GM21423 (cell line): Measurements from ENCODE around the gene AMER3.

Experiments
- ATAC-seq: cut with Tn5 transposase; IDR thresholded peaks from one replicate; pipeline ENCODE4 v1.9.1; 2021; ENCODE audit warnings: mild to moderate bottlenecking, moderate library complexity; ENCODE audit not compliant: unreplicated experiment

AMER3 gene

DNA sequence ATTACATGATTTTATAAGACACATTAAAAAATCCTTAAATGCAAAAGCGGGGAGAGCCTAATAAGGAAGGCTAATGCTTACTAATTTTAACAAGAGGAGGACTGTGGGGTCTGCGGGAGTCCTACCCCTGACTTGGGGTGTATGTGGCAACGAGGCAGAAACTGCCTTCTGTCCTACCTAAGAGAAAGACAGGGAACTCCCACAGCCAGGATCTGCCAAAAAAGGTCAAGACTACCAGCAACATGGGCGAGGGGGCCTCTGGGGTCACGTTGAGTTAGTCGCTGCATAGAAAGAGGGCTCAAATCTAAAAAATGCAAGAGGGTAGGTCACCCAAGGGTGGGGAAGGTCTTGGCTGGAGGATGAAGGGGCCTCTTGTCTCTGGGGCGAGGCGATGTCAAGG lies 529 bp upstream of the AMER3 start:
- ATAC-seq: no peak

DNA sequence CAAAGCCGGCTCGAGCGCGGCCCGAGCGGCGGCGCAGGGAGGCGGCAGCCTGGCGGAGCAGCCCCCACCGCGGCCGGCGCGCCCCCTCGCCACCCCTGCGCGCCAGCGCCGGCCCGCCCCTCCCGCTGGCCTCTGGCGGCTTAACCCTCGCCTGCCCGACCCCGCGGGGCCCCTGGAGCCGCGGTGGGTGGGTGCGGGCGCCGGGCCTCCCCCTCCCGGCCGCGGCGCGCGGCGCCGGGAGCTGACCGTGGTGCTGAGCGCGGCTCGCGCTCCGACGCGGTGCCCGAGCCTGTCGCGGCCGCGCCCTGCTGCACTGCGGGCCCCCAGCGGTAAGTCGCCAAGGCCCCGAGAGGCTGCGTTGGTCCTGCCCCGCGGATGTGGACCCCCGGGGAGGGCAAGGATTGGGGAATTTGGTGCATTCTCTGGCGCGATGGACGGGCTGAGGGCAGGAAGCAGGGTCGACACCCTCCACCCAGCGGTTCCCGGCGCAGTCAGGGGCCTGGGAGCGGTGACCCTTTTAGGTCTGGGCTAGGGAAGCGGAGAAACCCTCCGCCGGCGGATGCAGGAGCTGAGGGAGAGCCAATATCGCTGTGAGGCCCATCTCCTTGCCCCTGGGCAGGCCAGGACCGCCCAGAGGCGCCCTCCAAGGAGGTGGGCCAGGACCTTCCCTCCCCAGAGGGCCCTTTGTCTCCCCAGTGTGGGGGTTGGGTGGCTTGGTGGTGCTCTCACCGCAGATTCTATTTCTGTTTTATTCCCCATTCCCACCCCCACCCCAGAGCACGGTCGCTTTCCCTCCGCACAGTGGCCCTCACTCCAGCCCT lies 923 bp downstream of the AMER3 start:
- no peak for ATAC-seq

GRCh38 chr2:130756874-130757668 lies 1.7 kb downstream of the AMER3 start:
- no peak for ATAC-seq

DNA sequence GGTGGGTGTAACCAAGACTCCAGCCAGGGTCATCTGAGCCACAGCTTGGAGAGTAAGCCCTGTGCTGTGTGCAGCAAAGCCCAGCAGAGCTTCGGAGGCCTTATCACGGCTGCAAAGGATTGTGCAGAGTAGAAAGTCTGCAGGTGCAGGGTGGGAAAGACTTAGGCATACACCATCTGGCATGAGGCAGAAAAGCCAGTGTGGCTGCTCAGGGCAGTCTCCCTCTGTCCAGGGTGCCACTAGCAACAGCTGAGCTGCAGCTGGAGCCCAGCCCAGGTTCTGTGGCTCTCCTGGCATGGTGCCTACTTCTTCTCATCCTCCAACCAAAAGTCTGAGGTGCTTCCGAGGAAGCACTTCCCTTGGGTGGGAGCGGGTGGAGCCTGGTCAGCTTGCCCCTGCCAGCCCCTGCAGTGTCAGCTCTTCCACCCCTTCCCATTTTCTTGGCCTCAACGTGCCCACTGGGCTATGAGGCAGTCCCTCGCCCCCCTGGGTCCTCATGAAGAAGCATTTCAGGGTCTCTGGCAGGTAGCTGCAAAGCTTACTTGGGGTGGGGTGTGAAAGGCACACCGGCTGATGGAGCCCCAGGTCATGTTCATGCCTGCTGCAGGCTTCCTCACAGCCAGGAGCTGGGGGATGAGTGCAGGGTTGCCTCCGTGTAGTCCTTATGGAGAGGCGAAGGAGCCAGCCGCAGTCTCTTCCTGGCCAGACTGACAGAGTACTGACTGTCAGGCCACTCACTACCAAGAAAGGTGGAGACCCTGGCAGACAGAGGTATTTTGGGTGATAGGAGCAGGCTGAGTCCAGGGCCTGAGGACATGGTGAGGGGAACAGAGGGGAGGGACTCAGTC lies 4.8 kb downstream of the AMER3 start:
- ATAC-seq: no peak

DNA sequence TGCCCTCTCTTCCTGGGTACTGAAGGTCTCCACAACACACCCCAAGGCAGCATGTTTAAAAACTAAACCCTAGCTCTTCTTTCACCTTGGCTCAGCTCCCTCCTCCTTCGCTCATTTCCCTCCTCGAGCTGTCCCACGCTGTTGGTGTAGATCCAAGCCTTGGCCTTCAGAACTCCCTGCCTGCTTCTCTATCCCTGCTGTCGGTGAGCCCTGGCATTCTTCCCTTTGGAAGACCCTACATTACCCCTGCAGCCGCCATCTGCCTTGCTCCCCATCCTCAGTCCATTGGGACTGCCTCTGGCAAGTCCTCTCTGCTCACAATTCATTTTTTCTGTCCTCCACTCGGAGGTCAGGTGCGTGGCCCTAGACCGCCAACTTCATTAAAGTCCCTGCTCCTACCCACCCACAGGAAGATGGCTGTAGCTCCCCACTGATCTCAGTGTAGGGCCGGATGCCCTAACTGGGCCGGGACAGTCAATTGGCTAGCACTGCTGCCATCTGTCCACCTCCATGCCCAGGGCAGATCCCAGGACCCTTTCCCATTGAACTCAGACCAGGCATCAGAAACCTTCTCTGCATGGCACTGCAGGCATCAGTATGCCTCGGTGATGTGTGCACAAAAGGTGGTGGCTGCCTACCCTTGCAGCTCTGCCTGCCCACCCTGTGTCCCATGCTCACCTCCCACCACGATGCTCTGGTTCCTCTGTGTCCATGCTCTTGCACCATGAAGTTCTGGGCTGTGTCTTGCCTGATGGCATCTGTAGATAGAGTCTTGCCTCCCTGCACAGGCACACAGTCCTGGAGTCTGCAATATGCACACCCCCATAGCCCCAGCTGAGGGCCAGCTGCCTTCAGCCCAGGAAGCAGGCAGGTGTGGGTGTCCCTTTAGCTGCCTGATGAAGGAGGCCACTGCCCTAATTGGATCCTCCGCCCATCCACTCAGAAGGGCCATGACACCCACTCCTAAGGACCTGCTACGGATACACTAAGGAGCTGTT lies 5.7 kb downstream of the AMER3 start:
- ATAC-seq: no peak

DNA sequence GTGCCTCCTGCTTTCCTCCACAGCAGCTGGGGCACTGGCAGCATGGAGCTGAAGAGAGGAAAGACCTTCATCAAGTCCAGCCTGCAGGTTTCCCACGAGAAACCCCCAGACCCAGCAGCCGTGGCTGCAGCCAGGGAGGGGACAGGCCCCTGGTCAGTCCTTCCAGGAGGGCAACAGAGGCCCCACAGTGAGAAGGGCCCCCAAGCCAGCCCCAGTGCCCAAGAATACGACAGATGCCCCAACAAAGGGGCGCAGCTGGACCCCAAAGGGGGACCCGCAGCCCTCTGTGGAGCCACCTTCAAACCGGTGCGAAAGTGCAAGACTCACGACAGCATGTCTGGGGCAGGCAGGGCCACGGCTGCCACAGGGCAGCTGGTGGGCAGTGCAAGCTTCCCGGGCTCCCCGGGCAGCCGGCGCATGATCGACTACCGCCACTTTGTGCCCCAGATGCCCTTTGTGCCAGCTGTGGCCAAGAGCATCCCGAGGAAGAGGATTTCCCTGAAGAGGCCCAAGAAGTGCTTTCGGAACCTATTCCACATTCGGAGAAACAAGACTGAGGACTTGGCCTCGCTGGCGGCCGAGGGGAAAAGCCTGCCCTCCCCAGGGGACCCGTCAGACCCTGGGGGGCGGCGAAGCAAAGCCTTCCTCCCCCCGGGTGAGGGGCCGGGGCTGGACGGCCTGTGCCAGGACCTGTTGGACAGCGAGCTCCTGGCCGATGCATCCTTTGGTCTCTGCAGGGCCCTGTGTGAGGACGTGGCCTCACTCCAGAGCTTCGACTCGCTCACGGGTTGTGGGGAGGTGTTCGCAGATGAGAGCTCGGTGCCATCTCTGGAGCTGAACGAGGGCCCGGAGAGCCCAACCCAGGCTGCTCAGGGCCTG lies 6.9 kb downstream of the AMER3 start:
- ATAC-seq: no peak

DNA sequence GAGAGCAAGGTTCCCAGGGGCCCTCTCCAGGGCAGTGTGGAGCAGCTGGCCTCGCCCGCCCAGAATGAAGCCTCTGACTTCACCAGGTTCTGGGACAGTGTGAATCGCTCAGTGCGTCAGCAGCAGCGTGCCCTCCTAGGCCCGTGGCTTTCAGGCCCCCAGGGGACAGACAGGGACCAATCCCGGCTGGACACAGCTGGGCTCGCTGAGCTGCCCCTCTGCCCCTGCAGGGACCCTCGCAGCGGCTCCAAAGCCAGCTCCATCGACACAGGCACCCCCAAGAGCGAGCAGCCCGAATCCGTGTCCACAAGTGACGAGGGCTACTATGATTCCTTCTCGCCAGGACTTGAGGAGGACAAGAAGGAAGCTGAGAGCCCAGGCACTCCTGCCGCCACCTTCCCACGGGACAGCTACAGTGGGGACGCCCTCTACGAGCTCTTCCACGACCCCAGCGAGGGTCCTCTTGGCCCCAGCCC lies 7.6 kb downstream of the AMER3 start:
- ATAC-seq: no peak

GRCh38 chr2:130763405-130763804 lies 8.1 kb downstream of the AMER3 start:
- ATAC-seq: no peak

DNA sequence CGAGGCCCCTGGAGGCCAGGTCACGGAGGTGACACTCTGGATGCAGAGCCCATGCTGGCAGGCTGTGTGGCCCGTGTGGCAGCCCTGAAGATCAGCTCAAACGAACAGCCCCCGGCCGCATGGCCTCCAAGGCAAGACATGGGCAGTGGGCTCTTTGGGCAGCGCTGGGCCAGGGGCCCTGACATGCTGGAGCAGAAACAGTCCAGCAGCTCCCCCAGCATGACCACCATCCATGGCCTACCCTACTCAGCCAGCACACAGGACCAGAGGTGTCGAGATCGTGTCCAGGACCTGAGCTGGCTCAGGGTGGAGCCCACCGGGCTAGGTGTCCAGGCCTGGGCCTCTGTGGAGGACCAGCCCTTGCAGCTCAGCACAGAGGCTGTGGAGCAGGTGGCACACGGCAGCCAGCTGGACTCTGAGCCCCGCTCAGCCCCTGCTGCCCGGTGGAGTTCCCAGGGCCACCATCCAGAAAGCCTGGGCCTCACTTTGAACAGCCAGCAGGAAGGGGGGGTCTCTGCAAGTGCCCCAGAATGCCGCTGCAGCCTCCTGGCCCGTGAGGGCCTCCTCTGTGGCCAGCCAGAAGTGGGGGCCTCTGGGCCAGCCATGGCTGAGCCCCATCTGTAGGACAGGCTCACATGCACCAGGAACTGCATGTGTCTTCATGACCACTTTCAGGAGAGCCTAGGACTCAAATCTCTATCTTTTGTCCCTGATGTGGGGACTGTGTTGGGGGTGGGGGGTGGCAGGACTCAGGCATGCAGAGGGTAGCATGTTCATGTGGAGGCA lies 8.9 kb downstream of the AMER3 start:
- ATAC-seq: no peak

GRCh38 chr2:130764821-130765115 lies 9.4 kb downstream of the AMER3 start:
- ATAC-seq: no peak

DNA sequence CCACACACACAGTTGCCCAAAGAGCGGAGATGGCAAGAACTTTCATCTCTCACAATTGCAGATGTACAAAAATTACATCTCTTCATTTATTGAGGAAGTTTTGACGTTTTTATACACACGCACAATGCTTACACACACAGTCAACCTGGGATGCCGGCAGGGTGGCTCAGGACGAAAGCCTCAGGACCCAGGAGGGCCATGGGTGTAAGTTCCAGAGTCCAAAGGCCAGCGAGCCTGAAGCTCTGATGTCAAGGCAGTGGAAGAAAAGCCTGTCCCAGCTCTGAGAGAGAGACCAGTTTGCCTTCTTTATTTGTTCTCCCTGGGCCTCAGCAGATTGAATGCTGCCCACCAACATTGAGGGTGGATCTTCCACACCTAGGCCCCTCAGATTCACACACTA lies 10.1 kb downstream of the AMER3 start:
- ATAC-seq: no peak

DNA sequence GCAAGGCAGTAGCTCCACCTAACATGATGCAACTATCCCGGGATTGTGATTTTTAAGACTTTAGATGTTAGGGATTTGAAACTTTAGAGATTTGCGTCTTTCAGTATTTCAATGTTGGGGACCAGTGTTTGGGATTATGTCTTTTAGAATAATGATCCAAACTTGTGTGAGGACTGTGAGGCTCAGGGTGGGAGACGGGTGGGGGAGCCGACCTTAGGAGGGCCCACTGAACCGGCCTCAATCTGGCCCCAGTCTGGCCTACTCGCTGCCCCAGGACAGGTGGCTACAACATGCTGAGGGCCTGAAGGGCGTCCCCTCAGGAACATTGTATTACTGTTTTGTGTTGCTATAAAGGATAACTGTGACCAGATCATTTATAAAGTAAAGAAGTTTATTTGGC lies 10.7 kb downstream of the AMER3 start:
- ATAC-seq: no peak

GRCh38 chr2:130766711-130767407 lies 11.5 kb downstream of the AMER3 start:
- ATAC-seq: no peak

- no peak for ATAC-seq
These were observed 12.1 kb downstream of the AMER3 start for GRCh38 chr2:130767408-130767775.

- ATAC-seq: no peak
These were observed 13.0 kb downstream of the AMER3 start for GRCh38 chr2:130768191-130768855.

- no peak for ATAC-seq
These were observed 14.1 kb downstream of the AMER3 start for GRCh38 chr2:130769343-130769907.

DNA sequence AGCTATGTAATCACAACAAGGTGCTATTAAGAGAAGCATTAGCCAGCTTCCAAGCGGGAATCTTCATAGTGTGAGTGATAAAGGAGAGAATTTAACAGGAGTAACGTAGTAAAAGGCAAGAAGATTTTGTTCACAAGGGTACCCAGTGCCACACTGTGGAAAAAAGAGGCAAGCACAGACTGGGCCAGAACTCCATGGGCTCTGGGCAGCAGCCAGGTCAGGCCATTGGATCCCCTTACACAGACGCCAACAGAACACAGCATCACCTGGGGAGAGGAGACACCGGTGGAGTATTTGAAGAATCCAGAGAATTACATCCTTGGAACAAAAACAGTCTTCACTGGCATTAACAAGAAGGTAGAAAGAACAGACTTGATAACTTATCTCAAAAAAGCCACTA lies 21.2 kb downstream of the AMER3 start:
- no peak for ATAC-seq
